ENCODE data around the gene PAH. TPM values are rescaled to one million over a fixed set of nuclear protein-coding genes. Genes with fewer than 3 reads are reported as not detected.

PAH gene
- total and polyA plus RNA-seq, 2 of the 4 experiments (the other 2 are of a cell fraction), result not detected

- Histone ChIP-seq H3K4me2 (ENCODE audit: low read depth, low read length) (no peak overlapping the region), H4K91ac (ENCODE audit: insufficient read depth, low read depth, low read length) (no peak overlapping the region), H4K5ac (ENCODE audit: low read depth, low read length) (no peak overlapping the region), H4K8ac (ENCODE audit: low read depth in 2 of 2, low read length in 2 of 2) (no peak overlapping the region), H3K36me3 (ENCODE audit: control insufficient read depth, insufficient read depth, low read length) (no peaks in the 10 kb centered on the region), H3K9ac (ENCODE audit: low read depth, low read length) (no peak overlapping the region), H2BK20ac (ENCODE audit: low read depth, low read length) (no peak overlapping the region), H3K4me3 (ENCODE audit: insufficient read depth, low read depth, low read length) (no peak overlapping the region), H4K20me1 (ENCODE audit: insufficient read depth, low read length) (no peaks in the 10 kb centered on the region), H3K79me1 (ENCODE audit: low read depth in 1 of 2, low read length in 2 of 2) (no peaks in the 10 kb centered on the region), H2AFZ (replicated peaks; ENCODE audit: low read length, poor library complexity) (no peak overlapping the region), H3K14ac (replicated peaks; ENCODE audit: low read depth, low read length) (no peak overlapping the region), H2BK5ac (ENCODE audit: low read depth, low read length, poor library complexity, severe bottlenecking) (no peak overlapping the region), H2AK9ac (replicated peaks; ENCODE audit: low read depth, low read length, poor library complexity) (no peak overlapping the region), H3K27ac (ENCODE audit: insufficient read depth, low read length) (no peak overlapping the region), H3K18ac (ENCODE audit: low read depth, low read length) (no peak overlapping the region), H3K27me3 (ENCODE audit: control insufficient read depth, insufficient read depth, low read length) (no peaks in the 10 kb centered on the region), H3K9me3 (ENCODE audit: control insufficient read depth, insufficient read depth, low read length) (no peaks in the 10 kb centered on the region), H3K4ac (ENCODE audit: low read depth, low read length) (no peak overlapping the region), H2AK5ac (ENCODE audit: low read depth, low read length) (no peak overlapping the region), H2BK120ac (ENCODE audit: low read depth, low read length) (no peak overlapping the region), H3K56ac (ENCODE audit: extremely low read depth, insufficient read depth, low read length) (no peak overlapping the region), H3K4me1 (ENCODE audit: control insufficient read depth, insufficient read depth, low read length) (no peaks in the 10 kb centered on the region), H2BK15ac (ENCODE audit: low read depth, low read length) (no peak overlapping the region), H3K23ac (ENCODE audit: low read depth, low read length) (no peak overlapping the region), H3K9me1 (ENCODE audit: insufficient read depth, low read length) (no peaks in the 10 kb centered on the region)
- POLR2A ChIA-PET (ENCODE audit: unreplicated experiment), result no interaction called here
- no TSS peak for BruUV-seq (replicated peaks)
- intact Hi-C loops (cut with micrococcal nuclease) (no loop called here), dilution Hi-C loops (cut with HindIII; ENCODE audit: low sequenced_read_pairs, unreplicated experiment) (no loop called here), in situ Hi-C loops (cut with MboI; ENCODE audit: low sequenced_read_pairs) (no loop called here)
- 29% methylated on average over 1 of the region's 3 CpGs; no CpG with 5 or more reads in 1 of the 2 experiments for WGBS, 2 experiments (ENCODE audit: extremely low coverage in 2 of 2, insufficient read length in 1 of 2)
- TF ChIP-seq, protein P1, sequence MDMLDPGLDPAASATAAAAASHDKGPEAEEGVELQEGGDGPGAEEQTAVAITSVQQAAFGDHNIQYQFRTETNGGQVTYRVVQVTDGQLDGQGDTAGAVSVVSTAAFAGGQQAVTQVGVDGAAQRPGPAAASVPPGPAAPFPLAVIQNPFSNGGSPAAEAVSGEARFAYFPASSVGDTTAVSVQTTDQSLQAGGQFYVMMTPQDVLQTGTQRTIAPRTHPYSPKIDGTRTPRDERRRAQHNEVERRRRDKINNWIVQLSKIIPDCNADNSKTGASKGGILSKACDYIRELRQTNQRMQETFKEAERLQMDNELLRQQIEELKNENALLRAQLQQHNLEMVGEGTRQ (IDR thresholded peaks at IDR 0.05; ENCODE audit: low read depth, low read length), result no peak
- TF ChIP-seq BHLHE40 (IDR thresholded peaks at IDR 0.05; ENCODE audit: low read depth, low read length) (no peak), POLR2A (IDR thresholded peaks at IDR 0.05; ENCODE audit: low read depth, low read length) (no peak), MAZ (IDR thresholded peaks at IDR 0.05; ENCODE audit: borderline replicate concordance, low read depth, low read length) (no peak), MXI1 (IDR thresholded peaks at IDR 0.05; ENCODE audit: borderline replicate concordance, low read depth, low read length) (no peak), RCOR1 (IDR thresholded peaks at IDR 0.05; ENCODE audit: insufficient replicate concordance, low read length) (no peak), FOS (IDR thresholded peaks at IDR 0.05; ENCODE audit: low read depth, low read length) (no peak), NFE2L2 (IDR thresholded peaks at IDR 0.05; ENCODE audit: low read depth, low read length) (no peak), CEBPB (IDR thresholded peaks at IDR 0.05; ENCODE audit: low read depth, low read length) (no peak), MAFK (IDR thresholded peaks at IDR 0.05; ENCODE audit: low read depth, low read length) (no peak), RAD21 (IDR thresholded peaks at IDR 0.05; ENCODE audit: low read length) (no peak), RFX5 (IDR thresholded peaks at IDR 0.05; ENCODE audit: low read depth, low read length) (no peak), CHD1 (IDR thresholded peaks at IDR 0.05; ENCODE audit: low read depth, low read length) (no peak), SMC3 (IDR thresholded peaks at IDR 0.05; ENCODE audit: low read depth, low read length) (no peak)
- TF ChIP-seq, protein P2, sequence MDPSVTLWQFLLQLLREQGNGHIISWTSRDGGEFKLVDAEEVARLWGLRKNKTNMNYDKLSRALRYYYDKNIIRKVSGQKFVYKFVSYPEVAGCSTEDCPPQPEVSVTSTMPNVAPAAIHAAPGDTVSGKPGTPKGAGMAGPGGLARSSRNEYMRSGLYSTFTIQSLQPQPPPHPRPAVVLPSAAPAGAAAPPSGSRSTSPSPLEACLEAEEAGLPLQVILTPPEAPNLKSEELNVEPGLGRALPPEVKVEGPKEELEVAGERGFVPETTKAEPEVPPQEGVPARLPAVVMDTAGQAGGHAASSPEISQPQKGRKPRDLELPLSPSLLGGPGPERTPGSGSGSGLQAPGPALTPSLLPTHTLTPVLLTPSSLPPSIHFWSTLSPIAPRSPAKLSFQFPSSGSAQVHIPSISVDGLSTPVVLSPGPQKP (IDR thresholded peaks at IDR 0.05; ENCODE audit: borderline replicate concordance, low read depth, low read length), result no peak
- TF ChIP-seq, protein P3, sequence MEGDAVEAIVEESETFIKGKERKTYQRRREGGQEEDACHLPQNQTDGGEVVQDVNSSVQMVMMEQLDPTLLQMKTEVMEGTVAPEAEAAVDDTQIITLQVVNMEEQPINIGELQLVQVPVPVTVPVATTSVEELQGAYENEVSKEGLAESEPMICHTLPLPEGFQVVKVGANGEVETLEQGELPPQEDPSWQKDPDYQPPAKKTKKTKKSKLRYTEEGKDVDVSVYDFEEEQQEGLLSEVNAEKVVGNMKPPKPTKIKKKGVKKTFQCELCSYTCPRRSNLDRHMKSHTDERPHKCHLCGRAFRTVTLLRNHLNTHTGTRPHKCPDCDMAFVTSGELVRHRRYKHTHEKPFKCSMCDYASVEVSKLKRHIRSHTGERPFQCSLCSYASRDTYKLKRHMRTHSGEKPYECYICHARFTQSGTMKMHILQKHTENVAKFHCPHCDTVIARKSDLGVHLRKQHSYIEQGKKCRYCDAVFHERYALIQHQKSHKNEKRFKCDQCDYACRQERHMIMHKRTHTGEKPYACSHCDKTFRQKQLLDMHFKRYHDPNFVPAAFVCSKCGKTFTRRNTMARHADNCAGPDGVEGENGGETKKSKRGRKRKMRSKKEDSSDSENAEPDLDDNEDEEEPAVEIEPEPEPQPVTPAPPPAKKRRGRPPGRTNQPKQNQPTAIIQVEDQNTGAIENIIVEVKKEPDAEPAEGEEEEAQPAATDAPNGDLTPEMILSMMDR (conservative IDR thresholded peaks at IDR 0.05; ENCODE audit: low read depth, low read length), result no peak
- ATAC-seq (ENCODE audit: low read depth), result no peak
- no peak for DNase-seq
- CTCF ChIA-PET, result no interaction called here
Observed at GRCh38 chr12:102808412-102808811, 108.6 kb downstream of the PAH start.

All from IMR-90 (cell line).